Pancreas (tissue), 10 donors: ENCODE measurements around the gene RRP9. TPM values are rescaled to one million over a fixed set of nuclear protein-coding genes. Genes with fewer than 3 reads are reported as not detected.

Experiments
- ATAC-seq, 4 donors: fragments of 200-7000 bp; cut with Tn5 transposase; one replicate each; pipeline versions ENCODE4 v1.8.0 to v1.9.1; 2020; ENCODE audit warnings: mild to moderate bottlenecking in 4 of 4, moderate library complexity in 4 of 4
- DNase-seq, 6 donors: peaks; one replicate each; pipeline ENCODE4 v3.0.0-alpha.2; 2020
- FAIRE-seq: peaks from 2 replicates; lab custom pipeline; 2012; peaks lifted over from hg19 to GRCh38; lab: Jason Lieb, UNC
- H3K27ac ChIP-seq, 4 donors: fragments of 200-600 bp; sonication (generic); 1 replicate in 3 of 4; 2 replicates in 1 of 4; pipeline versions ENCODE4 v1.5.0 to v1.8.0; 2020
- H3K27me3 ChIP-seq, 4 donors: fragments of 200-600 bp; one replicate each; pipeline ENCODE4 v1.8.0; 2021
- H3K36me3 ChIP-seq, 3 donors: fragments of 200-600 bp; sonication (generic) in 1 of 3; one replicate each; pipeline versions ENCODE4 v1.5.0 to v1.8.0; 2020 to 2021
- H3K4me1 ChIP-seq, 3 donors: fragments of 200-600 bp; one replicate each; pipeline ENCODE4 v1.8.0; 2021
- H3K4me3 ChIP-seq, 4 donors: fragments of 200-600 bp; sonication (generic) in 2 of 4; one replicate each; pipeline versions ENCODE4 v1.5.0 to v1.8.0; 2020 to 2021
- H3K9me3 ChIP-seq, 4 donors: fragments of 200-600 bp; one replicate each; pipeline ENCODE4 v1.8.0; 2021
- CTCF ChIP-seq, 4 donors: fragments of 200-600 bp; sonication (generic) in 3 of 4; IDR thresholded peaks; one replicate each; pipeline versions ENCODE4 v1.5.0 to v1.8.0; 2021; ENCODE audit warnings: antibody characterized with exemption in 4 of 4
- WGBS, 2 donors: extraction: QIAGEN DNeasy Blood & Tissue Kit; methylation state at CpG; one replicate each; pipeline ENCODE4 v1.1.7; 2013; 5-methylcytosine and 5-hydroxymethylcytosine counted together
- intact Hi-C, 3 donors: fragments of 100-400 bp; cut with DNase I; formaldehyde crosslinking; loops; one replicate each; pipeline versions ENCODE4 v1.11.1 to v1.14.2; 2022
- polyA plus RNA-seq, 2 donors: library from polyadenylated mRNA; stranded (reverse); fragments of 200-250 nt; gene quantifications; one replicate each; pipeline ENCODE4 v1.2.3, GENCODE V29; 2013
- total RNA-seq, 6 donors: library from RNA; stranded (reverse); fragmentation: NEBNext Ultra II Directional in 4 of 6; extraction: Animal tissue kit (Norgen Biotek cat#: 25700) in 4 of 6; gene quantifications; one replicate each; pipeline versions ENCODE4 v1.2.1 to v1.2.4, GENCODE V29; 2021 to 2023
- donor health status: healthy with polysubstance abuse.
- donor health status: DM: no; HTN: no; CAD: no; lungs with moderate emphysema.
- donor health status: DM: no; HTN: no; CAD: no.
- donor health status: control.
- donor health status: control.
- donor health status: Bipolar disorder and iron deficiency.
- donor health status: DM: yes; HTN: yes; CAD: no.
- donor health status: DM: no; HTN: no; CAD: no.
- donor health status: DM: no; HTN: no; CAD: no.
- donor health status: DM: yes; HTN: yes; CAD: no.

The RRP9 gene
- total and polyA plus RNA-seq, 8 donors, result 3.8 to 13.8 (median 7.9) TPM

DNA sequence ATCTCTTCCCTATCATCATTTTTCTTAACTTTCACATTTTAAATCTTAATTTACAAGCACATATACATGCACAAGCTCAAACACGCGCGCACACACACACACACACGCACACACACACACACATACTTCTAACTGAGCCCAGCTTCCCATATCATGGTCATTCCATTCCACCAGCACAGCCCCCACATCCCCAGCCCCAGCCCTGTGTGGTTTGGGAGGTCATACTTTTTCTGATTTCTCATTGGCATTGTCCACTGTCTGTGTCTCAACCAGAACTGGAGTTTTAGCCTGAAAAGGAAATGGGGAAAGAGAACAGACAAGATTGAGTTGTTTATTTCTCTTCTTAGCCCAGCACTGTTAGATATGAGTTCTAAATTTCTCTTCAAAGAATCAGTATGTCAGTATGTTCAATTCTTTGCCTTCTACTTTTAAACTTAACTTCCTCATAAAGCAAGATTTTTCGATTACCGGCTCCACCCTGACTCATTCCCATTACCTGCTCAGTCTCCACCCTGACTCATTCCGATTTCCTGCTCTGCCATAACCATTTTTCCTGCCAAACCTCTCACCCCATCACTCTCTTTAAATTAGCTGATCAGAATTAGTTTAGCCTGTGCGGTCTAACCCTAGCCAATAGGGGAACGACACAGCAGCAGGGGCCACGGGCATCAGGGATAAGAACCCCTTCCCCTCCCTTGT lies 44.9 kb downstream of the RRP9 start:
- ATAC-seq (no peak), DNase-seq (no peak), FAIRE-seq (no peak)
- no peak overlapping the region for H3K27ac ChIP-seq
- no peak overlapping the region for H3K4me3 ChIP-seq
- intact Hi-C loops, result no loop called here
- no peaks in the 10 kb centered on the region for H3K36me3 ChIP-seq
- no peaks in the 10 kb centered on the region for H3K27me3 ChIP-seq
- no peak for TF ChIP-seq CTCF (IDR thresholded peaks at IDR 0.05)
- WGBS, 2 donors, result 80 to 87% methylated on average over 10 of the region's 10 CpGs
- H3K4me1 ChIP-seq, result no peaks in the 10 kb centered on the region
- H3K9me3 ChIP-seq, result no peaks in the 10 kb centered on the region

DNA sequence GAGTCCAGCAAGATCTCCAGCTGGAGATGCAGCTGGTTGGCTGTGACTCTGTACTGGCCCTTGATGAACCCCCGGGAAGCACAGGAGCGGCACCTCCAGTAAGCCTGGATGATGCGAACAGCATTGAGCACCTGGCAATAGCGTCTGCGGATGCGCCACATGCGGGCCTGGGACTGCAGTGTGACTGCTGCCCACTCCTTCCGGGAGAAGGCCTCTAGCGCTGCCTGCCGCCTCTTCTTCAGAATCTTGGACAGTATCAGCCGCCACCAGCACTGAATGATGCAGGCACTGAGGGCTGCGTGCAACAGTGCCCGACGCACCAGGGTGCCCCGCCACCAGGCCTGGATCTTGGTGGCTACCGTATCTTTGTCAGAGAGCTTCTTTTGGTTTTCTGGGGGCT lies 46.8 kb downstream of the RRP9 start:
- Histone ChIP-seq H3K4me1 (no peaks in the 10 kb centered on the region), H3K9me3 (no peaks in the 10 kb centered on the region), H3K4me3 (no peak overlapping the region), H3K27ac (no peak overlapping the region), H3K36me3 (no peaks in the 10 kb centered on the region), H3K27me3 (no peaks in the 10 kb centered on the region)
- FAIRE-seq (no peak), DNase-seq (no peak), ATAC-seq (no peak)
- WGBS, 2 donors, result 87% methylated on average over 15 to 16 of the region's 16 CpGs
- intact Hi-C loops, result no loop called here
- TF ChIP-seq CTCF (IDR thresholded peaks at IDR 0.05), result no peak

GRCh38 chr3:51894391-51894790 lies 47.3 kb downstream of the RRP9 start:
- WGBS, 2 donors, result 58 to 71% methylated on average over 4 of the region's 4 CpGs

DNA sequence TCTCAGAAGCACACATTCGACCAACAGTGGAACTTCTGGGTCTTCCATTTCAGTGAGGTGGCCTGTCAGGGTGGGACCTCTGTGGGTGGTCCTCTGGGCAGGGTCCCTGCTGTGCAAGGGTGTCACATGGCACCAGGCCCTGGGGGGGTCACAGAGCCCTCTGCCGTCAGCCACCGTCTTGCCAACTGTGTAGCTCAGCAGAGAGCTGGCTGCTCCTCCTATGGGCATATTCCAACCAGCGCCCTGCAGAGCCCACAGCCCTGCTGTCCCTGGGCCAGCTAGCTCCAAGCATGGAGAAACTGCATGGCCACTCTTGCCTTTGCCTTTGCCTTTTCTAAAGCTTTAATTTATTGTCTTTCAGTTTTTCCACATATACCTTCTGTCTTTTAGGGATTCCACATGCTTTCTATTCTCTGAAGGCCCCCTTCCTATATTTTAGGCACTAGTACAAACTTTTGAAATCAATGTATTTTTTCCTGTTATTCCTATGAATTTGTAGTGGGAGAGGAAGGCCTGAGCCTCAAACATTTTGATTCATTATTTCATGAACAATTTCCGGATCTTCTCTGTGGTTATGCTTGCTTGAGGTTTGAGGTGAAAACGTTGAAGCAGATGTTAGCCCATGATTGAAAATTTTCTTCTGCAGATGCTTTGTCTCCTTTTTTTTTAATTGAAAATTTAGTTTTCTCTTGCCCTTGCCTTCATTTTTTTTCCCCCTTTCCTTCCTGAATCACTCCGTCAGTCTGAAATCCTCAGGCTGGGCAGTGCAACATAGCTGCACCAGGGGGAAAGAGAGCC lies 50.3 kb downstream of the RRP9 start:
- intact Hi-C loops, result no loop called here
- no peak for TF ChIP-seq CTCF (IDR thresholded peaks at IDR 0.05)
- Histone ChIP-seq H3K27me3 (no peaks in the 10 kb centered on the region), H3K36me3 (no peaks in the 10 kb centered on the region), H3K27ac (no peak overlapping the region), H3K4me3 (no peak overlapping the region), H3K4me1 (no peaks in the 10 kb centered on the region), H3K9me3 (no peaks in the 10 kb centered on the region)
- 68 to 76% methylated on average over 7 of the region's 7 CpGs for WGBS, 2 donors
- no peak for ATAC-seq
- DNase-seq, result no peak
- FAIRE-seq, result no peak

More at GRCh38 chr3:51894391-51894790, 47.3 kb downstream of the RRP9 start:
- DNase-seq, result no peak
- no peaks in the 10 kb centered on the region for H3K36me3 ChIP-seq
- no peak for ATAC-seq
- no peak overlapping the region for H3K4me3 ChIP-seq
- no peaks in the 10 kb centered on the region for H3K4me1 ChIP-seq
- no peaks in the 10 kb centered on the region for H3K9me3 ChIP-seq
- H3K27me3 ChIP-seq, result no peaks in the 10 kb centered on the region
- H3K27ac ChIP-seq, result no peak overlapping the region
- TF ChIP-seq CTCF (IDR thresholded peaks at IDR 0.05), result no peak
- intact Hi-C loops, result no loop called here
- FAIRE-seq, result no peak
